Hepatocyte (in vitro differentiated cells): ENCODE results near the gene CSRP1. TPM values are rescaled to one million over a fixed set of nuclear protein-coding genes. Genes with fewer than 3 reads are reported as not detected.
A peak's percentile ranks its signal among the peaks of the same experiment; 100 is the strongest.

Experiments
- DNase-seq: peaks from one replicate; pipeline ENCODE4 v3.0.0-alpha.2; 2016; ENCODE audit warnings: low spot score
- H2AFZ ChIP-seq: fragments of 200-600 bp; sonication (generic); 2 replicates; pipeline ENCODE4 v1.6.0; 2016; ENCODE audit warnings: antibody characterized with exemption, mild to moderate bottlenecking
- H3K27ac ChIP-seq: fragments of 200-600 bp; sonication (generic); 2 replicates; pipeline ENCODE4 v1.5.1; 2016; ENCODE audit warnings: mild to moderate bottlenecking
- H3K27me3 ChIP-seq: fragments of 200-600 bp; sonication (generic); 2 replicates; pipeline ENCODE4 v1.6.1; 2016
- H3K36me3 ChIP-seq: fragments of 200-600 bp; sonication (generic); replicated peaks from 2 replicates; pipeline ENCODE4 v1.5.1; 2016; ENCODE audit warnings: low read depth; ENCODE audit not compliant: insufficient read depth
- H3K4me1 ChIP-seq: fragments of 200-600 bp; sonication (generic); 2 replicates; pipeline ENCODE4 v1.5.1; 2016; ENCODE audit warnings: mild to moderate bottlenecking, moderate library complexity; ENCODE audit not compliant: insufficient read depth
- H3K4me2 ChIP-seq: fragments of 200-600 bp; sonication (generic); 2 replicates; pipeline ENCODE4 v1.6.0; 2016
- H3K4me3 ChIP-seq: fragments of 200-600 bp; sonication (generic); 2 replicates; pipeline ENCODE4 v1.5.1; 2016; ENCODE audit warnings: mild to moderate bottlenecking
- H3K79me2 ChIP-seq: fragments of 200-600 bp; sonication (generic); 2 replicates; pipeline ENCODE4 v1.6.0; 2017; ENCODE audit warnings: mild to moderate bottlenecking
- H3K9me2 ChIP-seq: fragments of 200-600 bp; sonication (generic); replicated peaks from 2 replicates; pipeline ENCODE4 v1.6.0; 2017; ENCODE audit warnings: mild to moderate bottlenecking; ENCODE audit not compliant: insufficient read depth
- H3K9me3 ChIP-seq: fragments of 200-600 bp; sonication (generic); 2 replicates; pipeline ENCODE4 v1.5.1; 2016; ENCODE audit warnings: low read depth, mild to moderate bottlenecking
- H4K20me1 ChIP-seq: fragments of 200-600 bp; sonication (generic); 2 replicates; pipeline ENCODE4 v1.6.0; 2016; ENCODE audit warnings: mild to moderate bottlenecking; ENCODE audit not compliant: insufficient read depth, poor library complexity, severe bottlenecking
- EZH2 ChIP-seq: fragments of 200-600 bp; sonication (generic); IDR thresholded peaks from 2 replicates; pipeline ENCODE4 v1.6.1; 2016; ENCODE audit warnings: antibody characterized with exemption, mild to moderate bottlenecking, borderline replicate concordance
- EZH2phosphoT487 ChIP-seq: fragments of 200-600 bp; sonication (generic); IDR thresholded peaks from one replicate; pipeline ENCODE4 v1.6.1; 2018; ENCODE audit warnings: antibody characterized with exemption, mild to moderate bottlenecking, low read depth, moderate library complexity; ENCODE audit not compliant: unreplicated experiment, severe bottlenecking
- WGBS: methylation state at CpG from one replicate; pipeline ENCODE4 v1.1.6; 2016; ENCODE audit warnings: low lambda C conversion rate; ENCODE audit errors: missing lambda C conversion rate; 5-methylcytosine and 5-hydroxymethylcytosine counted together
- polyA plus RNA-seq: library from polyadenylated mRNA; unstranded; fragments of >200 nt; fragmentation: Nextera tagmentation; extraction: Ambion mirVana; gene quantifications from 2 replicates; pipeline ENCODE4 v1.2.1, GENCODE V29; 2016
- total RNA-seq: library from RNA; depleted of rRNA; stranded (reverse); fragments of >200 nt; gene quantifications from 2 replicates; pipeline ENCODE4 v1.2.3, GENCODE V29; 2014
- TF ChIP-seq, protein P1 (sequence below): fragments of 200-600 bp; sonication (generic); IDR thresholded peaks from 2 replicates; pipeline ENCODE4 v1.5.1; 2016; ENCODE audit warnings: antibody characterized with exemption, mild to moderate bottlenecking; ENCODE audit not compliant: poor library complexity

CSRP1 gene
- total and polyA plus RNA-seq, 2 experiments from 2014 or later: 50.9 to 76.0 TPM

DNA sequence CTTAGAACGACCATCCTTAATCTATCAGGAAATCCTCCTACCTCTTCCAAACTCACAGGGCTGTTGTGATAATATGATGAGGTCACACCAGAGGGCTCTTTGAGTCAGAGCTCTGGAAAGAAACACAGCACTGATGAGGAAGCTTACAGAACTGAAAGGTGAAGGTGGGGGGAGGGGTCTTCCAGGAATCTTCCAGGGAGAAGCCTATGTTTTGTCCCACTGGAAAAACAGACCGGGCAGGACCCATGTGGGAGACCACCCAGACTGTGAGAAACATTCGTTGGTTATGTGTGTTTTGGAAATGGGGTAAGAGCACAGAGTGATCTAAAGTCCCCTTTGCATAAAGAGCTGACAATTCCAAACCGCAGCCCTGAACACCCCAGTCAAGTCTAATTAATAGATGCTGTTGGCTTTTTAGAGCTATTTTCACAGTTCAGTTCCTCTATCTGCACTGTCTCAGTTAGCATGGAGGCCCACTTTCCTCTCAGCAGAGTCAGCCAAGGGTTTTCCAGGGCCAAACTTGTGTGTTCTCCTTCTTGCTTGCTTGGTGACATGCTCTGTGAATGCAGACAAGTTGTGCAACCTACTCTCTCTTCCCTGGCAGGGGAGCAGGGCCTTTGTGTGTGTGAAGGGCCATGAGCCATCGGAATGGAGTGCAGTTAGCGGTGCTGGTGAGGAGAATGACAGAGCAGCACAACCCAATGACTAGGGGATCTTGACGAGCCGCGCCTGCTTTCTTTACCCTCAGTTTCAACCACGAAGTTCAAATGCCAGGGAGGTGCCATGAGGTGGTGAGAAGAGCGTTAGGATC lies 50.2 kb downstream of the CSRP1 start:
- 57% methylated on average over 11 of the region's 11 CpGs for WGBS
- Histone ChIP-seq H3K4me1 (peaks cover 24% of the 10 kb centered on the region), H3K27me3 (no peaks in the 10 kb centered on the region), H3K36me3 (no peaks in the 10 kb centered on the region), H2AFZ (no peak overlapping the region), H3K4me3 (no peak overlapping the region), H3K9me3 (no peaks in the 10 kb centered on the region), H3K4me2 (no peak overlapping the region), H3K9me2 (no peaks in the 10 kb centered on the region), H3K27ac (peak overlapping the region; percentile 58), H3K79me2 (no peaks in the 10 kb centered on the region), H4K20me1 (no peaks in the 10 kb centered on the region)
- TF ChIP-seq EZH2phosphoT487: no peak
- TF ChIP-seq, protein P1, sequence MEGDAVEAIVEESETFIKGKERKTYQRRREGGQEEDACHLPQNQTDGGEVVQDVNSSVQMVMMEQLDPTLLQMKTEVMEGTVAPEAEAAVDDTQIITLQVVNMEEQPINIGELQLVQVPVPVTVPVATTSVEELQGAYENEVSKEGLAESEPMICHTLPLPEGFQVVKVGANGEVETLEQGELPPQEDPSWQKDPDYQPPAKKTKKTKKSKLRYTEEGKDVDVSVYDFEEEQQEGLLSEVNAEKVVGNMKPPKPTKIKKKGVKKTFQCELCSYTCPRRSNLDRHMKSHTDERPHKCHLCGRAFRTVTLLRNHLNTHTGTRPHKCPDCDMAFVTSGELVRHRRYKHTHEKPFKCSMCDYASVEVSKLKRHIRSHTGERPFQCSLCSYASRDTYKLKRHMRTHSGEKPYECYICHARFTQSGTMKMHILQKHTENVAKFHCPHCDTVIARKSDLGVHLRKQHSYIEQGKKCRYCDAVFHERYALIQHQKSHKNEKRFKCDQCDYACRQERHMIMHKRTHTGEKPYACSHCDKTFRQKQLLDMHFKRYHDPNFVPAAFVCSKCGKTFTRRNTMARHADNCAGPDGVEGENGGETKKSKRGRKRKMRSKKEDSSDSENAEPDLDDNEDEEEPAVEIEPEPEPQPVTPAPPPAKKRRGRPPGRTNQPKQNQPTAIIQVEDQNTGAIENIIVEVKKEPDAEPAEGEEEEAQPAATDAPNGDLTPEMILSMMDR: no peak
- no peak for TF ChIP-seq EZH2
- peak; percentile 73 for DNase-seq

DNA sequence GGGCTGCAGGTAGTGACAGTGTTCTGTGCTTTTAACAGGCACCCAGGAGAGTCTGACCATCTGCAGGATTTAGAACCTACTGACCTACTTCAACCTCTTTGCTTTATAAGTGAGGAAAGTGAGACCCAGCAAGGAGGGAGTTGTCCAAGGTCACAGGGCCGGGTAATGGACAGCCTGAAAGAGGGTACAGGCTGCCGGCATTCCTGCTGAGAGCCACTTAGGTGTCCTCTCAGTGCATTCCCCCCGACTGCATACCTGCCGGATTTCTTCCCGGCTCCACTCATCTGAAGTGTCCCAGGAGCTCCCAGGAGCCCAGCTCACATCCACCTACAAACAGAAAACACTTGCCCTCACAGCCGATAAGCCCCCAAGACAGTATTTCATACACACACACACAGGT lies 51.8 kb downstream of the CSRP1 start:
- H3K9me3 ChIP-seq: no peaks in the 10 kb centered on the region
- H3K79me2 ChIP-seq: no peaks in the 10 kb centered on the region
- no peaks in the 10 kb centered on the region for H3K27me3 ChIP-seq
- H3K4me1 ChIP-seq: peaks cover 24% of the 10 kb centered on the region
- 71% methylated on average over 6 of the region's 6 CpGs for WGBS
- no peak for TF ChIP-seq EZH2phosphoT487
- no peak for TF ChIP-seq EZH2
- TF ChIP-seq, protein P1: no peak
- no peaks in the 10 kb centered on the region for H4K20me1 ChIP-seq
- H2AFZ ChIP-seq: no peak overlapping the region
- no peaks in the 10 kb centered on the region for H3K9me2 ChIP-seq
- no peak overlapping the region for H3K4me2 ChIP-seq
- H3K4me3 ChIP-seq: no peak overlapping the region
- H3K36me3 ChIP-seq: no peaks in the 10 kb centered on the region
- DNase-seq: peak; percentile 4
- H3K27ac ChIP-seq: no peak overlapping the region

DNA sequence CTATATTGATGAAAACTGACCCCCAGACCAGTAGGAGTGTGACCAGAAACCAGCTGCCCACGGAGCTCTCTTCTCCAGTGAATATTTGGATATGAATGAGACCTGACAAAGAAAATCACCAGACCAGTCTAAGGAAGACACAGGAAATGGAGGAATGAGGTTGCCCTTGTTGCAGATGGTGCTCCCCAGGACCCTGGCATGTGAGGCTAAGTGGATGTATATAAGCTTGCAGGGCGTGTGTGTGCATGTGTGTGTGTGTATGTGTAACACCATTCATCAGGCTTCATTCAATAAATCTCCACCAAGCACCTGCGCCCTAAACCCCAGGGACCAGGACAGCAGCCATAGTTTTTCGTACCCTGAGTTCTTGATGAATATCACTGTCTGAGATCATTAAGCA lies 52.3 kb downstream of the CSRP1 start:
- Histone ChIP-seq H3K36me3 (no peaks in the 10 kb centered on the region), H3K27ac (no peak overlapping the region), H4K20me1 (no peaks in the 10 kb centered on the region), H3K79me2 (no peaks in the 10 kb centered on the region), H3K9me3 (no peaks in the 10 kb centered on the region), H2AFZ (no peak overlapping the region), H3K4me1 (peaks cover 22% of the 10 kb centered on the region), H3K9me2 (no peaks in the 10 kb centered on the region), H3K27me3 (no peaks in the 10 kb centered on the region), H3K4me2 (no peak overlapping the region), H3K4me3 (no peak overlapping the region)
- 82% methylated on average over 4 of the region's 4 CpGs for WGBS
- TF ChIP-seq, protein P1: no peak
- TF ChIP-seq EZH2: no peak
- no peak for TF ChIP-seq EZH2phosphoT487
- no peak for DNase-seq
